Esophagus squamous epithelium (tissue), 5 donors: ENCODE results near the gene NSRP1. TPM values are rescaled to one million over a fixed set of nuclear protein-coding genes. Genes with fewer than 3 reads are reported as not detected.
"Not testable (repeated sequence)": the region's sequence is repeated elsewhere in the genome, so short reads cannot be mapped to it uniquely, and the experiment has no call there.

Experiments
- DNase-seq: peaks from one replicate; lab custom pipeline; 2025; lab: John Stamatoyannopoulos, UW
- H3K27ac ChIP-seq, 4 donors: fragments of 200-600 bp; sonication (generic); one replicate each; pipeline ENCODE4 v1.5.1; 2016 to 2019; ENCODE audit warnings: mild to moderate bottlenecking in 1 of 4
- H3K27me3 ChIP-seq, 4 donors: fragments of 200-600 bp; sonication (generic); 1 replicate in 3 of 4; 2 replicates in 1 of 4; pipeline versions ENCODE4 v1.5.1 to v1.6.0; 2017 to 2021; ENCODE audit warnings: antibody characterized with exemption in 1 of 4
- H3K36me3 ChIP-seq, 3 donors: fragments of 200-600 bp; sonication (generic); one replicate each; pipeline ENCODE4 v1.5.1; 2016 to 2019
- H3K4me1 ChIP-seq, 3 donors: fragments of 200-600 bp; sonication (generic); one replicate each; pipeline ENCODE4 v1.5.1; 2017 to 2019
- H3K4me3 ChIP-seq, 4 donors: fragments of 200-600 bp; sonication (generic); 1 replicate in 3 of 4; 2 replicates in 1 of 4; pipeline ENCODE4 v1.5.1; 2016 to 2019; ENCODE audit warnings: mild to moderate bottlenecking in 2 of 4, moderate library complexity in 1 of 4
- H3K9me3 ChIP-seq, 3 donors: fragments of 200-600 bp; sonication (generic); one replicate each; pipeline ENCODE4 v1.5.1; 2016 to 2019
- POLR2A ChIP-seq, 4 donors: fragments of 450-650 bp; IDR thresholded peaks; one replicate each; pipeline ENCODE4 v1.6.1; 2017; ENCODE audit warnings: antibody characterized with exemption in 4 of 4, mild to moderate bottlenecking in 4 of 4, moderate library complexity in 3 of 4
- WGBS, 2 donors: methylation state at CpG; one replicate each; pipeline ENCODE4 v1.1.5; 2018; 5-methylcytosine and 5-hydroxymethylcytosine counted together
- intact Hi-C: fragments of 100-400 bp; cut with DNase I; formaldehyde crosslinking; loops from one replicate; pipeline ENCODE4 v1.15.0; 2022
- total RNA-seq, 4 donors: library from RNA; depleted of rRNA; stranded (reverse); fragments of >200 nt; gene quantifications; one replicate each; pipeline ENCODE4 v1.1.0, GENCODE V29; 2016
- TF ChIP-seq, protein P1 (sequence below), 6 experiments: fragments of 450-650 bp in 4 of 6; fragments of 200-600 bp in 2 of 6; sonication (generic) in 2 of 6; IDR thresholded peaks; one replicate each; pipeline ENCODE4 v1.5.1; 2016 to 2019; ENCODE audit warnings: antibody characterized with exemption in 6 of 6, mild to moderate bottlenecking in 4 of 6, moderate library complexity in 4 of 6
- donor health status: DM: yes; HTN: yes; CAD: no.

The NSRP1 gene
- total RNA-seq, 4 donors from 2014 or later, result 12.9 to 28.6 (median 21.8) TPM

DNA sequence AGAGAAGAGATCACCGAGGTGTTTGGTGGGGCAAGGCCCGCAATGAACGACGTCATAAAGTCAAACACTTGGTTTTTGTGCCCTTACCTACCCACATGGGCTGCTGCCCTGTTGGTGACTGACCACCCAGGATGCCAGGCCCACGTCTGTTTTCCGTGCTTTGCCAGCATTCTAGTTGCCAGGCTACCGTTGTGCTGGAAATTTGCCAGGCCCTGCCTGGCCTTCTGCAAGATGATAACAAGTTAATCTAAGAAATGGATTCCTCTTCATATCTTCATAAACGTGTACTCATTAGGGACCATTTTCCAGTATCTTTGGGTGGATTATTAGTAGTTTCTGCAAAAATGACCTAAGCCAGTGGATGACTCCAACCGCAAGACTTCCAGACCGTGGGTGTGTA is 83.5 kb downstream of the NSRP1 start:
- H3K9me3 ChIP-seq, result no peaks in the 10 kb centered on the region
- no peak overlapping the region for H3K4me3 ChIP-seq
- H3K27ac ChIP-seq, result no peak overlapping the region
- WGBS, 2 donors, result 80 to 83% methylated on average over 10 of the region's 10 CpGs
- no peaks in the 10 kb centered on the region for H3K36me3 ChIP-seq
- no peak for DNase-seq
- intact Hi-C loops, result no loop called here
- H3K27me3 ChIP-seq, result peaks cover 0 to 9% (median 0%) of the 10 kb centered on the region in 4 donors
- H3K4me1 ChIP-seq, result no peaks in the 10 kb centered on the region
- TF ChIP-seq, protein P1, sequence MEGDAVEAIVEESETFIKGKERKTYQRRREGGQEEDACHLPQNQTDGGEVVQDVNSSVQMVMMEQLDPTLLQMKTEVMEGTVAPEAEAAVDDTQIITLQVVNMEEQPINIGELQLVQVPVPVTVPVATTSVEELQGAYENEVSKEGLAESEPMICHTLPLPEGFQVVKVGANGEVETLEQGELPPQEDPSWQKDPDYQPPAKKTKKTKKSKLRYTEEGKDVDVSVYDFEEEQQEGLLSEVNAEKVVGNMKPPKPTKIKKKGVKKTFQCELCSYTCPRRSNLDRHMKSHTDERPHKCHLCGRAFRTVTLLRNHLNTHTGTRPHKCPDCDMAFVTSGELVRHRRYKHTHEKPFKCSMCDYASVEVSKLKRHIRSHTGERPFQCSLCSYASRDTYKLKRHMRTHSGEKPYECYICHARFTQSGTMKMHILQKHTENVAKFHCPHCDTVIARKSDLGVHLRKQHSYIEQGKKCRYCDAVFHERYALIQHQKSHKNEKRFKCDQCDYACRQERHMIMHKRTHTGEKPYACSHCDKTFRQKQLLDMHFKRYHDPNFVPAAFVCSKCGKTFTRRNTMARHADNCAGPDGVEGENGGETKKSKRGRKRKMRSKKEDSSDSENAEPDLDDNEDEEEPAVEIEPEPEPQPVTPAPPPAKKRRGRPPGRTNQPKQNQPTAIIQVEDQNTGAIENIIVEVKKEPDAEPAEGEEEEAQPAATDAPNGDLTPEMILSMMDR (IDR thresholded peaks at IDR 0.05), result no peak
- TF ChIP-seq POLR2A (IDR thresholded peaks at IDR 0.05), result no peak

DNA sequence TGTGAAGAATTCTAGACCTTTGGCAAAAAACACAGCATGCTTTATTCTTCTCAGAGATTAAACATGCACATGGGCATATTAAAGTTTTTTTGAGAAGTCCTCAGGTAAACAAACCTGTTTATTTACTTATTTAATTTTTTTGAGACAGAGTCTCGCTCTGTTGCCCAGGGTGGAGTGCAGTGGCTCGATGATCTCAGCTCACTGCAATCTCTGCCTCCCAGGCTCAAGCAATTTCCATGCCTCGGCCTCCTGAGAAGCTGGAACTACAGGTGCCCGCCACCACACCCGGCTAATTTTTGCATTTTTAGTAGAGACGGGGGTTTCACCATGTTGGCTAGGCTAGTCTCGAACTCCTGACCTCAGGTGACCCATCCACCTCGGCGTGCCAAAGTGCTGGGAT is 84.0 kb downstream of the NSRP1 start:
- intact Hi-C loops, H3K4me1 ChIP-seq, DNase-seq, H3K36me3 ChIP-seq, H3K9me3 ChIP-seq, H3K27ac ChIP-seq, H3K4me3 ChIP-seq: not testable (repeated sequence)
- WGBS, 2 donors, result 72 to 74% methylated on average over 3 to 8 of the region's 9 CpGs
- peaks cover 0 to 15% (median 0%) of the 10 kb centered on the region in 4 donors for H3K27me3 ChIP-seq

DNA sequence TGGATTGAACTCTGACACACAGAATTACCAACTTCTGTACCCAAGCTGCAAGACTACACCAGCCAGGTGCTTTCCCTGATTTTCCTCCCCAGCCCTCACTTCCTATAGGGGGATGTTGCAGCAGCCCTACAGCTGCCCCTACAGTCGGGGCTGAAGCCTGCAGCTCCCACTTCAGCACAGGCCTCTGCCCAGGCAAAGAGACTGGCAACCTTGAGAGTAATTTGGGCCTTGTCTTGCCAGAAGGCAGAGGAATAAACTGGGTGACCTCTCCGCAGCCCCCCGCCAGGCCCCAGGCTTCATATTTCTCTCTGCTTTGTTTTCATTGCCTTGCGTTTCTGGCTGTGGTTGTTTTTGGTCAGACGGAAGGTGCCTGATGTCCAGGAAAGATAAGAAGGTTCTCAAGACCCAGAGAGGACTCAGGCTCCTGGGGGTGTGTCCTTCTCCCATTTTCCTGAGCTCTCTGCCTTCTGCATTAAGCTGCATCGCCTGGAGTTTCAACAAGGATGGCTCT is 86.9 kb downstream of the NSRP1 start:
- Histone ChIP-seq H3K4me3 (no peak overlapping the region), H3K36me3 (peaks cover 0 to 3% (median 0%) of the 10 kb centered on the region in 3 donors), H3K27me3 (peaks cover 0 to 20% (median 0%) of the 10 kb centered on the region in 4 donors), H3K9me3 (no peaks in the 10 kb centered on the region), H3K27ac (no peak overlapping the region), H3K4me1 (no peaks in the 10 kb centered on the region)
- DNase-seq, result no peak
- no peak for TF ChIP-seq POLR2A (IDR thresholded peaks at IDR 0.05)
- TF ChIP-seq, protein P1 (IDR thresholded peaks at IDR 0.05), result no peak
- WGBS, 2 donors, result 87 to 89% methylated on average over 6 of the region's 6 CpGs
- intact Hi-C loops, result no loop called here

DNA sequence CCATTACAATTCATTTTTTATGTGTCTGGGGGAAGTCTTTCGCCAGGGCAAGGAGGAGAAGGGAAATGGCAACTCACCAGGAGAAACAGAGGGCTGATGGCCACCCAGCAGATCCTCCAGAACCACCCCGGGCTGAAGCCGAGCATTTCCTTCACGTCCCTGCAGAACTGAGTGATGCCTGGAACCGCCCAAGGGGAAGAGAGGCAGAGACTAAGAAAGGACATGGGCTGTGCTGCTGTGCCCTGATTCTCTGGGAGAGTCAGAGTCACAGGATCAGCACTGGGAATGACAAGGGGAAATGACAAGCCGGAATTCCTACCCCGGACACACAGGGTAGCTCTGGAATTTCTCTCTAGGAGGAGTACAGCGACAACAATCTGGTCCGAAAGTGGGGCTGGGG is 91.0 kb downstream of the NSRP1 start:
- DNase-seq, result no peak
- H3K27me3 ChIP-seq, result peaks cover 0 to 20% (median 0%) of the 10 kb centered on the region in 4 donors
- intact Hi-C loops, result no loop called here
- H3K27ac ChIP-seq, result no peak overlapping the region
- no peaks in the 10 kb centered on the region for H3K4me1 ChIP-seq
- H3K36me3 ChIP-seq, result peaks cover 0 to 3% (median 0%) of the 10 kb centered on the region in 3 donors
- no peak overlapping the region for H3K4me3 ChIP-seq
- TF ChIP-seq POLR2A (IDR thresholded peaks at IDR 0.05), result no peak
- TF ChIP-seq, protein P1 (IDR thresholded peaks at IDR 0.05), result no peak
- H3K9me3 ChIP-seq, result no peaks in the 10 kb centered on the region
- WGBS, 2 donors, result 66 to 73% methylated on average over 7 of the region's 9 CpGs

DNA sequence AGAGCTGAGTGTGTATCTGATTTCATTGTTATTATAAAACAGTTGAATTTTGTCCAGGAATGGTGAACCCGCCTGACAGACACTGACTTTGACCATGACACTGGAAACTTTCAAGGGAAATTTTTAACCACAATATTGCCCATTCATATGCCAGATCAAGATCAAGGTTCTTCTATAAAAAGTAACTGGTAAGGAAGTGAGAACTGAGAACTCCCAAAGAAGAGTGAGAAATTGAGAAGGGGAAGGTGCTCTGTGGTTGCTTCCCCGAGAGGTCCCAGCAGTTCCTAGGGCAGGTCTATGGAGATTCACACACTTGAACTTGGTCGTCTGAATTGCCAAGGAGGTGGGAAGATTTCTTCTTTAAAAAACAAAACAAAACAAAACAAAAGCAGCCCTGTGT is 91.6 kb downstream of the NSRP1 start:
- Histone ChIP-seq H3K9me3 (no peaks in the 10 kb centered on the region), H3K4me1 (no peaks in the 10 kb centered on the region), H3K4me3 (no peak overlapping the region), H3K27me3 (peaks cover 0 to 20% (median 0%) of the 10 kb centered on the region in 4 donors), H3K36me3 (peaks cover 0 to 3% (median 0%) of the 10 kb centered on the region in 3 donors), H3K27ac (no peak overlapping the region)
- intact Hi-C loops, result no loop called here
- WGBS, 2 donors, result 63 to 66% methylated on average over 3 of the region's 3 CpGs
- DNase-seq, result no peak
- TF ChIP-seq POLR2A (IDR thresholded peaks at IDR 0.05), result no peak
- TF ChIP-seq, protein P1 (IDR thresholded peaks at IDR 0.05), result no peak
